ENCODE measurements around the gene SNRPD3. TPM values are rescaled to one million over a fixed set of nuclear protein-coding genes. Genes with fewer than 3 reads are reported as not detected.
A peak's percentile ranks its signal among the peaks of the same experiment; 100 is the strongest.
"Not testable (repeated sequence)": the region's sequence is repeated elsewhere in the genome, so short reads cannot be mapped to it uniquely, and the experiment has no call there.

The SNRPD3 gene
- total and polyA plus RNA-seq, 8 donors: 62.7 to 187 (median 172) TPM

- Histone ChIP-seq H3K27ac (peak overlapping the region in 1 of 2 donors; percentile 61), H3K4me3 (no peak overlapping the region), H3K36me3 (peaks cover 0 to 41% of the 10 kb centered on the region in 2 donors), H3K27me3 (no peaks in the 10 kb centered on the region), H3K9me3 (no peaks in the 10 kb centered on the region), H3K4me1 (peaks cover 18 to 45% of the 10 kb centered on the region in 2 donors)
- no peak for TF ChIP-seq CTCF (IDR thresholded peaks at IDR 0.05)
- peak; percentile 2 for ATAC-seq
- intact Hi-C loops (cut with DNase I): no loop called here
- DNase-seq: no peak
Measured at GRCh38 chr22:24550028-24550901, 5.5 kb upstream of the SNRPD3 start.

- TF ChIP-seq CTCF (IDR thresholded peaks at IDR 0.05): no peak
- Histone ChIP-seq H3K4me3 (no peak overlapping the region), H3K4me1 (peaks cover 15 to 43% of the 10 kb centered on the region in 2 donors), H3K27ac (peak overlapping the region in 1 of 2 donors; percentile 61), H3K36me3 (peaks cover 0 to 35% of the 10 kb centered on the region in 2 donors), H3K9me3 (no peaks in the 10 kb centered on the region), H3K27me3 (no peaks in the 10 kb centered on the region)
- intact Hi-C loops (cut with DNase I): no loop called here
- DNase-seq: no peak
- no peak for ATAC-seq
Measured at GRCh38 chr22:24550902-24551435, 4.8 kb upstream of the SNRPD3 start.

- H3K27ac ChIP-seq: peak overlapping the region in 1 of 2 donors; percentile 99
- H3K27me3 ChIP-seq; intact Hi-C loops (cut with DNase I); ATAC-seq; DNase-seq; H3K4me3 ChIP-seq; H3K9me3 ChIP-seq: not testable (repeated sequence)
- H3K4me1 ChIP-seq: peaks cover 21 to 57% of the 10 kb centered on the region in 2 donors
- H3K36me3 ChIP-seq: peaks cover 0 to 22% of the 10 kb centered on the region in 2 donors
Measured at GRCh38 chr22:24552503-24553286, 3.1 kb upstream of the SNRPD3 start.

- Histone ChIP-seq H3K4me3 (peak overlapping the region; percentile 95 to 100), H3K4me1 (peaks cover 21 to 65% of the 10 kb centered on the region in 2 donors), H3K9me3 (no peaks in the 10 kb centered on the region), H3K36me3 (peaks cover 0 to 22% of the 10 kb centered on the region in 2 donors), H3K27ac (peak overlapping the region; percentile 92 to 99), H3K27me3 (no peaks in the 10 kb centered on the region)
- no peak for DNase-seq
- intact Hi-C loops (cut with DNase I): no loop called here
- ATAC-seq: no peak
- TF ChIP-seq CTCF (IDR thresholded peaks at IDR 0.05): no peak
Measured at GRCh38 chr22:24553597-24554312, 2.0 kb upstream of the SNRPD3 start.
